ENCODE data around the gene OPN5.

DNA sequence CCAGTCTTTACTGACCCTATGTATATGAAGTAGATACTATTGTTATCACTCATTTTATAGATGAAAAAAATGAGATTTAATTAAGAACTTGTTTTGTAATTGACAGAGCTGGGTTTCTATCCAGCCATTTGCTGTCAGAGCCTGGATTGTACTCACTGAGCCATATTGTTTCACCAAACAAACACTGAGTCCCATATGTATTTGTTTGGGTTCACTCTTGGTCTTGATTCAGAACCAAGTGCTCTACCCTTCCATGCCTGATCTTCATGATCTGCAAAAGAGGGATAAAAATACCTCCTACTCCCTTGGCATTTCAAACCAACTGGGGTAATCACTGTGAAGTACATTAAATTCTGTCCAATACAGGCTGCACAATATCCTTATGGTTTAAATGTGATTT is 52.4 kb downstream of the OPN5 start:
- TF ChIP-seq CTCF (IDR thresholded peaks at IDR 0.05; ENCODE audit: low read length) = no peak
- no peak for TF ChIP-seq EZH2 (optimal IDR thresholded peaks at IDR 0.05; ENCODE audit: low read depth, low read length)

Measured in MM.1S (cell line).